ENCODE data around the gene DSG2. TPM values are rescaled to one million over a fixed set of nuclear protein-coding genes. Genes with fewer than 3 reads are reported as not detected.

DSG2 gene
- total RNA-seq = 0.19 and 0.56 TPM in 2 replicates

DNA sequence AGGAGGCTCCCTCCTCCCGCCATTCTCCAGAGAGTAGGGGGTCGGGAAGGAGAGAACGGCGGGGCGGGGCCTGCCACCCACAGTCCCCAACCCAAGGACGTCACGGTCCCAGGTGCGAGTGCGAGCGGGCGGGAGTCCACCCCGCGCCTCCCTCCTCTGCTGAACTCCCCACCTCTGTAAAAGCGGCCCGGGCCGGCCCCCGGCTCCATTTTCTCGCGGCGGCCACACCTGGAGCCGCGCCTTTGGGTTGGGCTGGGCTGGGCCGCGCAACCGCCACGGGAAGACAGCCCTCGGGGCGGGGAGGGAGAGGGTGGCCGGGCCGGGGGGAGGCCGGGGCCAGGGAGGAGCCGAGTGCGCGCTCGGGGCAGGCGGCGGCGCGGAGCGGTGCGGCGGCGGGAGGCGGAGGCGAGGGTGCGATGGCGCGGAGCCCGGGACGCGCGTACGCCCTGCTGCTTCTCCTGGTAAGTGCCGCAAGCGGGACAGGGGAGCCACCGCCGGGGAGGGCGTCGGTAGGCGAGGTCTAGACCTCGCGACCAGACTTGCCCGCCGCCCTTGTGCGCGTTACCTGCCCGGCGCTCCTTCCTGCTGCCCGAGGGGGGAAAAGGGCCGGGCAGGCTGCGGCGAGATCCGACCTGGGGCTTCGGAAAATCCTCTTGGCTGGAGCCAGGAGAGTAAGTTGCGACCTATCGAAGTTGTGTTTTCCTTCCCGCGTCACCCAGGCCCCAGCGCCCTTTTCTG lies at the start of gene DSG2:
Gene DSG2, plus strand, starts transcription at position 342 of the 738 bp plus-strand sequence. Its CDS starts 75 bp downstream, at position 417.

DNA sequence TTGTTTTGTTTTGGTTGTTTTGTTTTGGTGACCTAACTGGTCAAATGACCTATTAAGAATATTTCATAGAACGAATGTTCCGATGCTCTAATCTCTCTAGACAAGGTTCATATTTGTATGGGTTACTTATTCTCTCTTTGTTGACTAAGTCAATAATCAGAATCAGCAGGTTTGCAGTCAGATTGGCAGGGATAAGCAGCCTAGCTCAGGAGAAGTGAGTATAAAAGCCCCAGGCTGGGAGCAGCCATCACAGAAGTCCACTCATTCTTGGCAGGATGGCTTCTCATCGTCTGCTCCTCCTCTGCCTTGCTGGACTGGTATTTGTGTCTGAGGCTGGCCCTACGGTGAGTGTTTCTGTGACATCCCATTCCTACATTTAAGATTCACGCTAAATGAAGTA lies 93.7 kb downstream of the DSG2 start, which contains the start of gene TTR:
Gene TTR, plus strand, starts transcription at position 250 of the 400 bp plus-strand sequence. Its CDS starts 26 bp downstream, at position 276.

Other genes starting within 250 kb of the DSG2 start
- gene DSG1, start 180.0 kb upstream of the DSG2 start, total RNA-seq = not detected in 2 replicates
- not detected in 2 replicates for gene DSG4, start 121.4 kb upstream of the DSG2 start, total RNA-seq
- under 0.01 TPM in 2 replicates for gene DSG3, start 50.4 kb upstream of the DSG2 start, total RNA-seq
- not detected in 2 replicates for gene TTR, start 93.7 kb downstream of the DSG2 start, total RNA-seq
- 2.8 and 3.6 TPM in 2 replicates for gene B4GALT6, start 186.4 kb downstream of the DSG2 start, total RNA-seq

Data from regular cardiac myocyte (primary cell).